GM10847 (cell line): ENCODE data around the gene UMODL1.

ENCODE experiments used
- POLR2A ChIP-seq: IDR thresholded peaks from 2 replicates; pipeline ENCODE4 v1.6.1; 2011; ENCODE audit not compliant: insufficient read length; ENCODE audit errors: extremely low read depth

UMODL1 gene

DNA sequence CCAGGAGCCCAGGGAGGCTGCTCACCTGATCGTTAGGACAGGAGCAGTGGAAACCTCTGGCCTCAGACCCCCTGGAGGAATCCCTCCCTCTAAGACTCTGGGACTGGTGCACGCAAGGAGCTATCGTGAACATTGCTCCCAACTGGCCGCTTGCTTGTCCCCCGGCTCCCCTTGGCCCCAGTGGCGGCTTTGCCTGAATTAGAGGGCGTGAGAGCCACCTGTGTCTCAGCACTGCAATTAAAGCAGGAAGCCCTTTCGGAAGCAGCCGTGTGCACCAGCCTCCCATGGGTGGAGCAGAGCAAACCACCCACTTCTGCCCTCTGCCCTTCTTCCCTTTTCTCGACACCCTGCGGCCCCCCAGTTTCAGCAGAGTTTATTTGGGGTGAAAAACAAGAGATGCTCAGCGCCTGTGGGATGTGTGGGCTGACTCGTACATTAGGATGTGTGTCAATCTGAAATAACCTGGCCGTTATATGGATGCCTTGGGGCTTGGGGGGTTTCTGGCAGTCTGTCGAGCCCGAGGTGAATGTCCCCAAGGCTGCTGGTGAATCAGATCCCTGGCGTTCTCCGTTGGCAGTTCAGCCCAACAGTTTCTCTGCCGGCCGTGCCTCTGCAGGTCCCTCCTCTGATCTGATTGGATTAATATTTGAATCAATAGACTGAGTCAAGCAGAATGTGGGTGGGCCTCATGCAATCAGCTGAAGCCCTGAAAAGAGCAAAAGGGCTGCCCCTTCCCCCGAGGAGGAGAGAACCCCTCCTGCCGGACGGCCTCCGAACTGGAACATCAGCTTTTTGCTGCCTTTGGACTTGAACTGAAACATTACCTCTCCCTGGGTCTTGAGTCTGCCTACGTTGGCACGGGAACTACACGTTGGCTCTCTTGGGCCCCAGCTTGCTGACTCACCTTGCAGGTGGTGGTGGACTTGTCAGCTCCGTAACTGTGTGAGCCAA is 7.3 kb upstream of the UMODL1 start:
- no peak for TF ChIP-seq POLR2A

DNA sequence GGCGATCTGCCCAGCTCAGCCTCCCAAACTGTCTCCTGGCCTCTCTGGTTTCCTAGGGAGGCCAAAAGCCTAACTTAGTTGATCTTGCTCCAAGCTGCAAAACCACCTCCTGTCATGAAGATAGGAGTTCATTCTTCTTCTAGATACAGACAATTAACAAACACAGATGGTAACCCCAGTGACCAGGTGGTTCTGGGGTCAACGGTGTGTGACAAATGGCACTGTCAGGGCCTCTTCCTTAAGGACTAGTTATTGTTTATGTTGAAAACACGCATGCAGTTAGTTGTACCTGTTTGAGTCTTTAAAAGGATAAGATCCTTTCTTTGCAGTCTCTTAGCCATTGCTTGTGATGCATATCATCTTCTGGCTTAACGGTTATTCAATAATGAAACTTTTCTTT is 4.6 kb upstream of the UMODL1 start:
- no peak for TF ChIP-seq POLR2A

DNA sequence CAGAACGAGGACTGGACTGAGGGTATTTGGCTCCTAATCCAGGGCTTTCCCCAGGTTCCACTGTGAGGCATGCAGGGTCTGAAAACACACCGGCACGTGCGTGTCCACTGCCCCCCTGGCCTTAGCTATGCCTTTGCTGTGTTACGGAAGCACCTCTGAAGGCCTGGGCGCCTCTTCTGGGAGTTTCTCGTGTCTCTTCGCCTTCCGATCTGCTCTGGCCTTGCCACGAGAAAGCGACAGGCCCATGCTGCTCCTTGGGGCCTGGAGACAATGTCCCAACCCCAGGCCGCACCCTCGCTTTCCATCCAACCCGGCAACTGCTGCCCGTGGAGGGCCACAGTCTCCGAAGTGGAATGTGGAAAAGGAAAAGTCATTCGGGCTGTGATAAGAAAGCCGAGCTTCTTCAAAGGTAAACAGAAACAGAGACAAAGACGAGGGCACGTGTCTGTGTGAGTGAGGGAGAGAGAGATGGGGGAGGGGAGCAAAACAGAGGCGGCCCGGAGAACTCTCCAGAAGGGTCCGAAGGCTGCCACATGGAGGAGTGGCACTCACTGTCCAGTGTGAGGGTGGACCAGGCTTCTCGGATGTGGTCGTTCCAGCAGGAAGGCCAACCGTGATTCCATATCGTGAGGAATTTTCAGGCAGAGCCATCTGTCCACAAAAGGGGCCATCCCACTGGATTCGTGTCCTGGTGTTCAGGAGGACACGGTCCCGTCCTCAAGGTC is 3.4 kb upstream of the UMODL1 start:
- no peak for TF ChIP-seq POLR2A

DNA sequence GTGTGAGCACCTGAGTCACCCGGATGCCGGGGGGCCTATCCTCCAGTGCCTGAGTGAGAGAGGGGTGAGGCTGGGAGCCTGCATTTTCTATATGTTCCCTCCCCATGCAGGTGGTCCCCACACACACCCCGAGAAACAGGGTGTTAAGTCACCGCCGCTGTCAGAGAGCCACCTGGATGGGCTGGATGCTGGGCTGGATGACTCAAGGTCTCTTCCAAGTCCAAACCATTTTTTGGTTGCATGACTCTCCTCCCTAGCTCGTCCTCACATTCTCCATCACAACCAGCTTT is 2.9 kb upstream of the UMODL1 start:
- TF ChIP-seq POLR2A: no peak

DNA sequence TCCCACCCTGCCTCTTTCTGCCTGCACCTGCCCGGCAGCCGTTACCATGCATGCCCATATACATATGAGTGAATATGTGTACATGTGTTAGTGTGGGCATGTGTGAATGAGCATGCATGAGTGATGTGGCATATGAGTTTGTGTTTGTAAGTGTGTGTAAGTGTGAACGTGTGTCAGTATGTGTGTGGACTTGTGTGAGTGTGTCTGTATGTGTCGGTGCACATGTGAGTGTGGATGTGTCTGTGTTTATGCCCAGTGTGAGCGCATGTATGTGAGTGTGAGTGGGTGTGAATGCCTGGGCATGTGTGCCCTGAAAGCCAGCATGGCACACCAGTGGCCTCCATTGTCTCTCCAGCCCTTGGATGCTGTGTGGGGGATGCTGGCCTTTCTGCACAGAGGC is 2.5 kb upstream of the UMODL1 start:
- no peak for TF ChIP-seq POLR2A

DNA sequence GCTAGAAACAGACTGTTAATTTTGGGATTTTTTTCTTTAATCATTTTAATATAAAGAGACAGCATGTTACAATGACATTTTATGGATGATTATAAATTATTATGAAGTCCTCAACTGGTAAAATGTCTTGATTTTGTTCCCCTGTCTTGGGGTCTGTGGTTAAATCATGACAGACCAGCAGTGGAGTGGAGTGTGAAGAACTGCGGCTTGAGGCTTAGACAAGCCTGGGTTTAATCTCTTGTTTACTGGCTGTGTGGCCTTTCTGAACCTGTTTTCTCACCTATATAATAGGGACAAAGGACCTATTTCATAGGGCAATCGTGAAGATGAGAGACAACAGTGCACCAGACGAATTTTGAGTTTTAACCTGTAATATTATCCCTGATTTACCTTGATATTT is 1.8 kb upstream of the UMODL1 start:
- no peak for TF ChIP-seq POLR2A

DNA sequence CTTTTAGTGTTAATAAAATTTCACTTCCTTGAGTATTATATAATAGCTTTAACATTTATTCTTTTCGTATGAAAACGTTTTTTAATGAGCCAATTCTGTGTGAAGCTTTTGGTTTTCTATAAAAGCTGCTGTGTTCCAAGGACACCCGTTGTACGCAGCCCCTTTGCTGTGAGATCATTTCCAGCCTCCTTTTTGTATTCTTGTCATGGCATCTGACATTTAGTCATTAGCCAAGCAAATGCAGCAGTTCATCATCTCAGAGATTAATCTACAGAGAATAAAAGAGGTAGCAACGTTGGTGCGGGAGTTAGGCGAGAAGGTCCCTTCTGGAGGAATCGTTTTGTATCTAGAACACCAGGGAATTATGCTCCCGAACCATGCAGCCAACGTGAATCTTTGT is 1.3 kb upstream of the UMODL1 start:
- TF ChIP-seq POLR2A: no peak

DNA sequence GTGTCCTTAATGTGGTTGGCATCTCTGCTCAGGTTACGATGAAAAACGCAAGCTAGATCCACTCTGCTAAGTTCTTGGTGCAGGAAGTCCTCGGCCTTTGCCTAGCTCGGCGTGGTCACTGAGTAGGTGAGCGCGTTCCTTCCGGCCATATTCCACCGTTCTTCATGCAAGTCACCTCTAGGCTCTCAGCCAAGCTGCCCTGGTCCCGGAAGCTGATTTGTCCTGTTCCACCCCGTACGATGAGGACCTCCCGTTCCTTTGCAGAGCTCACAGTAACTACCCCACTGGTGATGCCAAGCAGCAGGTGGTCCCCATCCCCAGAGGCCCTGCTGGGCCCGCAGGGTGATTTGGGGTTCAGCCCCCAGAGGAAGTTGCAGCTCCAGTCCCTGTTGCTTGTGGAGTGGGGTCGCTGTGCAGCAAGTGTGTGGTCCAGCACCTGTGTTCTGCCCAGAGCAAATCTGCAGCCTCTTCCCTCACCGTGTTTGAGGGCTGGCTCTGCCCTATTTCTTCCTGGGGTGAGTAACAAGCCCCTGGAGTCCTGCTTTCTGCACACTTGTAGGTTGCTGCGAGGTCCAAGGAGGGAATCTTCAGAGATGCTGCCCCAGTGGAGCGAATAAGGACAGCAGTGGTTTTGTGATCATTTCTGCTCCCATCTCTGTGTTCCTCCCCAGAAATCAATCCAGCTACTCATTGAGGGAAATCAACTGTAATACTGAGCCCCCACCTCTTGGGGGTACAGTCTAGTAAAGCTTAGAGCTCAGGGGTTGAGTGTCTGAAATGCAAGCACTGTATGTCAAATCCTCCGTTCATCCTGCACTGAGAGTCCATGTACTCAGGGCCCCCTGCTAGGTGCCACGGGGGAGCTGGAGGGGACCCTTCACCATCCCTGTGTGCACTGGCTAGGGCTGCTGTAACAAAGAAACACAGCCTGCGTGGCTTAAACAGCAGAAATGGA is 2.3 kb downstream of the UMODL1 start:
- TF ChIP-seq POLR2A: no peak

DNA sequence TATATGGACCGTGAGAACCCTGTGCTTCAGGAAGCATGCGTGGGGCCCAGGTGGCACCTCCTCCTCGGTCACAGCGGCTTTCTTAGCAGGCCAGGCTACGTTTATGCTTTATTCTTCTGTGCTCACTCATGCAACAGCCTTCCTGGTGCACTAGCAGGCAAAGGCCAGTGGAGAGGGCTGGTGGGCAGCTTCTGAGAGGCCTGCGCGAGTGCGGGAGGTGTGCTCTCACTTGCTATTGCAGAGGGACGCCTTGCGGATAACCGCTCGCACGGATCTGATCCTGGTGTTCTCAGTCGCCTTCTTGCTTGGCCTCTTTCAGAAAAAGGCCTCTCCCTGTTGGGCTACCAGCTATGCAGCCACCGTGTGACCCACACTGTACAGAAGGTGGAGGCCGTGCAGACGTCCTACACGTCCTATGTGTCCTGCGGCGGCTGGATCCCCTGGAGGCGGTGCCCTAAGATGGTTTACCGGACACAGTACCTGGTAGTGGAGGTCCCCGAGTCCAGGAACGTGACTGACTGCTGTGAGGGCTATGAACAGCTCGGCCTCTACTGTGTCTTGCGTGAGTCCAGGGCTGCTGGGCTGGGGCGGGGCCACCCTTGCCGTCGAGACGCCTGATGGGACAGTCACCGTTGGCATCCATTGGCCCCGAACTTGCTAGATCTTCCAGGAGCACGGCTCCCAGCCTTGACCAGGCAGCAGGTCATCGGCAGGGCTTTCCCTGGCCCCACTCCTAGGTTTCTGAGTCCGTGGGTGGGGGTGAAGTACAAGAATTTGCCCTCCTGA is 4.8 kb downstream of the UMODL1 start:
- no peak for TF ChIP-seq POLR2A

DNA sequence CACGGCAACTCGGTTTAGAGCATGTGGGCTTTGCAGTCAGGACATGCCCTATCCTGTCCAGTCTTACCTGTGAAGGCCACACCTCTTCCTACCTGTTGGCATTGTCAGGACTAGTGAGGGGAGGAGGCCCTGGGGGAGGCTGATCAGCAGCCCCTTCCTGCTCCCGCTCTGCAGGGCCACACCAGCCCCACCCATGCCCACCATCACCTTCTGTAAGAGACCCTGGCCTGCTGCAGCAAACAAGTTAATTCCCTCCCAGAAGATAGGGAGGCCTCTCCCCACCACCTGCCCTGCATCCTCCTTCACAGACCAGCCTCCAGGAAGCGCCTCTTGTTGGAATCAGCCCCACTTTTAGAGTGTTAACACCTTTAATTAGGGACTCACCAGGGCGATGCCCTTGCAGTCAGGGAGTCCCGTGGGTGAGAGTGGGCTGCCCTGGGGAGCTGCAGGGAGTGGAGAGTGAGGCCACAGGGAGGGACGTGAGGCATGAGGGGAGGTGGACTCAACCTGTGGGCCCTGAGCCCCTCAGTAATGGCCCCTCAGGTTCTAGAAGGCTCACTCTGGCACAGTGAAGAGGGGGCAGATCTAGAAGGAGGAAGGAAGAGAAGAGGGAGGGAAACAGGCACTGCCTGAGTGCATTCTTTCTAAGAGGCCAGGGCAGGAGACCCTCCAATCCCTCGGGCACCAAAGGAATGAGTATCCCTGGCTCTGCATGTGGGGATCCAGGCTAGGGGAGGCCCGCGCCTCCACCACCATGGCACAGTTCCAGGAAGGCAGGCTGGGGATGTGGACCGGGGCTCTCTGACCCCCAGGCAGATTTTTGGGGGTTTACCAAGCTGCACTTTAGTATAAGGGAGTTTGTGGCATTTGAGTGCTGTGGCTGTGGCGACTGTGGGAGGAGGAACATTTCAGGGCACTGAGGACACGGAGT is 8.2 kb downstream of the UMODL1 start:
- TF ChIP-seq POLR2A: no peak

DNA sequence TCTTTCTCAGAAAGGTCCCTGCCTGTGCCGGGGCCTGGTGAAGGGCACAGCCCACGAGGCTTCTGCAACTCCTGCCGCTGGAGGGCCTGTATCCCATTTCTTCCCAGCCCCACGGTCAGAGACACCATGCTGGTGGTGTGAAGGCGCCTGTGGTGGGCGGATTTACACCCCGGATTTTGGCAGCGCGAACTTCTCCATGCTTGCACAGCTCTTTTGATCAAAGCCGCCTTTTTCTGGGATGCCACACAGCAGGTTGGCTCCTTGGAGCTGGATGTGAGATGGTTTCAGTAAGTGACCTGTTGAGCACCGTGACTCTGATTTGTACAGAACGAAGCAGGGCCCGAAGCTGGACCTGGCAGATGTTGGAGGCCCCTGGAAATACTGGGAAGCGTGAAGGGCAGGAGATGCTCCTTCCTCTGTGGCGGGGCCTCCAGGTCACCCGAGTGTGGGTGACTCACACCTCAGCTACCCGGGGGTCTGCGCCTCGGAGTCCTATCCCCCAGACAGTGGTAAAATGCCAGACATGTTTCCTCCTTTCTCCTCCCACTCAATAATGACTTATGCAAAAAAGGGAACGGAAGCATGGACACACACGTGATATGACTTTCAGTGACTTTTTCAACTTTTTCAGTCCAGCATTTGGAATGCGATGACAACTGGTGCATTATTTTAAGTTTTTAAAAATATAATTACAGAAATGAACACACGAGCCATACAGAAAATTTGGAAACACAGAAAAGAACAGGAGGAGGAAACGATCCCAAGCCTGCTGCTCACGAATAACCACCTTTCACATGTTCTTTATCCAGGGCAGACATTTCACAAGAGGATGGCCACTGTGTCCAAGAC is 9.0 kb downstream of the UMODL1 start:
- TF ChIP-seq POLR2A: no peak

DNA sequence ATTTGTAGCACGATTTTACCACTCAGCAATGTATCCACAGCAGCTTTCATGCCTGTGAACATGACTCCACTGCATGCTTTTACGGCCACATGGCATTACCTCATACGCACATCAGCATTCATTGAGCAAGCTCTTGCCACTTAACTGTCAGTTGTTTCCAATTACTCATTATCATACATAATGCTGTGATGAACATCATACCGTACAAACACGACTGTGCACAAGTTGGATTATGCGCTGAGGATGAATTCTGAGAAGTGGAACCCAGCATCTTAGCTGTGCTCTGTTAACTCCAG is 9.6 kb downstream of the UMODL1 start:
- no peak for TF ChIP-seq POLR2A

DNA sequence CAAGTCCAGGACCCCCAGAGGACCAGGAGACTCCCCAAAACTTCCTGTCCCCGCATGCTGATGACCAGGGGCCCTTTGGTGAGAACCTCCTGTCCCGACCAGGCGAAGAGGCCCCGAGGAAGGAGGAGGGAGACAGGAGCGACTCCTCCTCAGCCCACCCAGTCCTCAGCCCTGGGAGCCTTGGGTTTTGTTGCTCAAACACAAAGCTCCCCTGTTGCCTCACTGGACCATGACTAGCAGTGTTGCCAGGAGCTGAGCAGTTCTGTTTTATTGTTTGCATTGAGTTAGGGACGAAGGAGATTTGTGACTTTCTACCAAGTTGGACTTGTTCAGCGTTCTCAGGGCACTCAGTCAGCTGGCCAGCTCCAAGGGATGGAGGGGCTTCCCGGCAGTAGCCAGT is 10.0 kb downstream of the UMODL1 start:
- TF ChIP-seq POLR2A: no peak
